ENCODE data around the gene MAP3K12. TPM values are rescaled to one million over a fixed set of nuclear protein-coding genes. Genes with fewer than 3 reads are reported as not detected.

The MAP3K12 gene
- total RNA-seq, 2 donors from 2014 or later, result 9.1 to 9.7 TPM

GRCh38 chr12:53498235-53498630, 1.0 kb downstream of the MAP3K12 start:
- ATAC-seq (no peak), DNase-seq (no peak)
- intact Hi-C loops (cut with DNase I), result no loop called here

GRCh38 chr12:53497461-53497860, 1.8 kb downstream of the MAP3K12 start:
- intact Hi-C loops (cut with DNase I), result no loop called here
- DNase-seq (no peak), ATAC-seq (no peak)

GRCh38 chr12:53496752-53497032, 2.6 kb downstream of the MAP3K12 start:
- ATAC-seq (no peak), DNase-seq (no peak)
- intact Hi-C loops (cut with DNase I), result no loop called here

GRCh38 chr12:53495903-53496751, 3.1 kb downstream of the MAP3K12 start:
- ATAC-seq (peak in 1 of 2 donors; percentile 5), DNase-seq (peak; percentile 74)
- intact Hi-C loops (cut with DNase I), result no loop called here

- no peak for DNase-seq
- no peak for ATAC-seq
- intact Hi-C loops (cut with DNase I), result no loop called here
These were observed 5.5 kb downstream of the MAP3K12 start for GRCh38 chr12:53493610-53494391.

GRCh38 chr12:53492830-53493609, 6.2 kb downstream of the MAP3K12 start:
- intact Hi-C loops (cut with DNase I), result no loop called here
- peak; percentile 94 to 95 for ATAC-seq
- peak; percentile 95 for DNase-seq

- no peak for ATAC-seq
- no peak for DNase-seq
- intact Hi-C loops (cut with DNase I), result no loop called here
These were observed 7.1 kb downstream of the MAP3K12 start for GRCh38 chr12:53492188-53492587.

GRCh38 chr12:53489242-53489864, 9.9 kb downstream of the MAP3K12 start:
- DNase-seq (no peak), ATAC-seq (no peak)
- intact Hi-C loops (cut with DNase I), result no loop called here

GRCh38 chr12:53486736-53487487, 12.3 kb downstream of the MAP3K12 start:
- intact Hi-C loops (cut with DNase I), result no loop called here
- ATAC-seq (no peak), DNase-seq (no peak)

GRCh38 chr12:53485955-53486735, 13.1 kb downstream of the MAP3K12 start:
- ATAC-seq (peak in 1 of 2 donors; percentile 1), DNase-seq (no peak)
- intact Hi-C loops (cut with DNase I), result no loop called here

GRCh38 chr12:53484686-53485575, 14.3 kb downstream of the MAP3K12 start:
- ATAC-seq, result no peak
- intact Hi-C loops (cut with DNase I), result no loop called here
- no peak for DNase-seq

GRCh38 chr12:53483979-53484377, 15.3 kb downstream of the MAP3K12 start:
- peak in 1 of 2 donors; percentile 3 for ATAC-seq
- intact Hi-C loops (cut with DNase I), result no loop called here
- DNase-seq, result no peak

GRCh38 chr12:53483225-53483978, 15.9 kb downstream of the MAP3K12 start:
- DNase-seq, result no peak
- intact Hi-C loops (cut with DNase I), result no loop called here
- peak; percentile 3 to 12 for ATAC-seq

GRCh38 chr12:53482626-53483168, 16.6 kb downstream of the MAP3K12 start:
- DNase-seq (no peak), ATAC-seq (peak; percentile 6 to 16)
- intact Hi-C loops (cut with DNase I), result no loop called here

GRCh38 chr12:53481939-53482586, 17.2 kb downstream of the MAP3K12 start:
- DNase-seq (no peak), ATAC-seq (no peak)
- intact Hi-C loops (cut with DNase I), result no loop called here
